Measurements from ENCODE around the gene LENG8. TPM values are rescaled to one million over a fixed set of nuclear protein-coding genes. Genes with fewer than 3 reads are reported as not detected.

The LENG8 gene
- total and polyA plus RNA-seq, 2 of the 8 experiments (the other 6 are each of a cell fraction or from before 2014, with no cell fraction given): 62.2 to 108 TPM

DNA sequence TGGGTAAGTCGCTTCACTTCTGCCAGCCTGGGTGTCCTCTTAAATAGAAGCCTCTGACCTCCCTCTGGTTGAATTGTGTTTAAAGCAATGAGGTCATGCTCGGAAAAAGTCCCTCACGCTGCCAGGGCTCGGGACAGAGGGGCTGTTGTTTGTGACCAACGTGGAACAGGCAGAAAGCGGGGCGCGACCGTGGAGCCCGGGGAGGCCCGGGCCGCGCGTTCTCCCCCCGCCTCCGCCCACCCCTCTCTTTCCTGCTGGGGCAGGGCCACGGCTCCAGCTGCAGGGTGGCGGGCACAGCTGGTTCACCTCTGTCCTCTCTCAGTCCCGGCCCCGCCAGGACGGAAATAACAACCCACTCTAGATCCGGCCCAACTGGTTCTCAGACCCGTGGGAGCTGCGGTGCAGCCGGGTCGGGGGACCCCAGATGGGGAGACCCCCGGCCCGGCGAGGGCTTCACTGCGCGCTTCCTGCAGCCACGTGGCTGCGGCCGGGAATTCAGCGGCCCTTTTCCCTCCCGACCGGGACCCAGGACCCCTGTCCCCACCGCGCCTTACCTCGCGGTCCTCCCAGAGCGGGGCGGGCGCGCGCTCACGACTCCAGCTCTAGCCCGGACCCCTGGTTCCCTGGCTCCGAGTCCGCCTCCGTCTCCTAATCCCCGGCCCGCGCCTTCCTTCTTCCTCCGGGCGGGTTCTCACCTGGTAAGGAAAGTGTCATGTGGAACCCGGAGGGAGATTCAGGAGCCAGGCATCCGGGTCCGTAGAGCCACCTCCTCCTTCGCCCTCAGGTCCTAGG lies 22.2 kb downstream of the LENG8 start (continued):
- TF ChIP-seq POLR2A (IDR thresholded peaks at IDR 0.05; ENCODE audit: control extremely low read depth in 1 of 2, low read depth in 2 of 2, low read length in 2 of 2): peak in 1 of 2 experiments; percentile 31; a peak in 1 of 3 replicates
- no peak for TF ChIP-seq CHD2 (IDR thresholded peaks at IDR 0.05; ENCODE audit: low read length)

Data from H1 (cell line).